GM18499 (cell line): ENCODE measurements around the gene HTT.

Source experiments
- ATAC-seq: cut with Tn5 transposase; IDR thresholded peaks from one replicate; pipeline ENCODE4 v1.9.1; 2021; ENCODE audit warnings: moderate number of reproducible peaks; ENCODE audit not compliant: insufficient read depth, unreplicated experiment

Gene HTT

DNA sequence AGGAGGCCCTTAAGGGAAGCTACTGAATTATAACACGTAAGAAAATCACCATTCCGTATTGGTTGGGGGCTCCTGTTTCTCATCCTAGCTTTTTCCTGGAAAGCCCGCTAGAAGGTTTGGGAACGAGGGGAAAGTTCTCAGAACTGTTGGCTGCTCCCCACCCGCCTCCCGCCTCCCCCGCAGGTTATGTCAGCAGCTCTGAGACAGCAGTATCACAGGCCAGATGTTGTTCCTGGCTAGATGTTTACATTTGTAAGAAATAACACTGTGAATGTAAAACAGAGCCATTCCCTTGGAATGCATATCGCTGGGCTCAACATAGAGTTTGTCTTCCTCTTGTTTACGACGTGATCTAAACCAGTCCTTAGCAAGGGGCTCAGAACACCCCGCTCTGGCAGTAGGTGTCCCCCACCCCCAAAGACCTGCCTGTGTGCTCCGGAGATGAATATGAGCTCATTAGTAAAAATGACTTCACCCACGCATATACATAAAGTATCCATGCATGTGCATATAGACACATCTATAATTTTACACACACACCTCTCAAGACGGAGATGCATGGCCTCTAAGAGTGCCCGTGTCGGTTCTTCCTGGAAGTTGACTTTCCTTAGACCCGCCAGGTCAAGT lies 167.5 kb downstream of the HTT start:
- ATAC-seq, result no peak

- no peak for ATAC-seq
Observed at GRCh38 chr4:3243136-3243780, 168.8 kb downstream of the HTT start.

GRCh38 chr4:3244002-3244401 lies 169.5 kb downstream of the HTT start:
- no peak for ATAC-seq

- no peak for ATAC-seq
Observed at GRCh38 chr4:3244747-3245146, 170.3 kb downstream of the HTT start.

DNA sequence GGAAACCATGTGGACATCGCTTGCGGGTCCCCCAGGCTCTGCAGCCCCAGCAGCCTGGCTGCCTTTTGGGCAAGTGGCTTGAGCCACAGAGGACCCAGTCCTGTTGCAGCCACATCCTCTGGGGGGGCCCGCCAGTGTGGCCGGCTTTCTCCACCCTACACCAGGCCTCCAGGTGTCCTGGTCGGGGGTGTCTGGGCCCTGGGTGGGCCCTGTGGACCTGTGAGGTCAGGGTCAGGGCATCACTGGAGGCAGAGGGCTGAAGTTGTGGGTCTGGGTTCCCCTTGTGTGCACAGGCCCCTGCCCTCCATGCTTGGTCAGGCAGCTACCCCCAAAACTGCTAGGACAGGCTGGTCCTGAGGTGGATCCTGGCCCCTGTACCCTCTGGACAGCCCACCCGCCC lies 171.2 kb downstream of the HTT start:
- no peak for ATAC-seq

- ATAC-seq, result no peak
Observed at GRCh38 chr4:3246458-3247398, 172.2 kb downstream of the HTT start.

DNA sequence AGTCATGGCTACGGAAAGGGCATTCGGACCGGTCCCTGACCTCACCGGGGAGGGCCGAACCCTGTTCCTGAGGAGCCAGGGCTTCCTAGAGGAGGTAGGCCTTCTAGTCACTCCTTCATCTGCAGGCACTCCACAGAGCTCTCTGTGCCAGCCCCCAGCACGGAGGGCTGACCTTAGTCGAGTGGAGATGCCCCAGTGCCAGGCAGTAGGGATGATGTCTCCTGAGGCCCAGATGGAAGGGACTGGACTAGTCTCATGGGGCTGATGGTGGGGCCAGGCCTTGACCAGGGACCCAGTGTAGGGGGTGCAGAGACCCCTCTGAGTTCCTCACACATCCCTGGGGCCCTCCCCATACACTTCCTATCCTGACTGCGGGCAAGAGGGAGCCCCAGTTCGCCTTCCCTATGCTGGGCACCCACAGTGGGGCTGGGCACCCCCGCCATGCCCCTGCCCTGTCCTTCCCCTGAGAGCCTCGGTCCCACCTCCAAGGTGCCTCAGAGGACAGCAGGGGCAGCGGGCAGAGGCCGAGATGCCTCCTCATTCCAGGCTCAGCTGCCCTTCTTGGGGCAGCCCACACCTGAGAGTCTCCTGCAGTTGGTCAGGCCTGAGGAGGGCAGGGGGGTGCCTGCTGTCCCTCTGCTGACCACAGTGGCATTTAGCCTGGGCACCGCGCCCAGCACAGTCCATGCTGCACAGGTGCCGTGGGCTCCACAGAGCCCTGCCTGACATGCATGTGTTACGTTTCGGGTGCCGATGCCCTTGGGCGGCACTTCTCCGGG lies 173.1 kb downstream of the HTT start:
- no peak for ATAC-seq

- no peak for ATAC-seq
Observed at GRCh38 chr4:3248178-3248480, 173.6 kb downstream of the HTT start.

- no peak for ATAC-seq
Observed at GRCh38 chr4:3248811-3249661, 174.6 kb downstream of the HTT start, which contains the start of gene MSANTD1. MSANTD1 (plus strand) TSS chr4:3249159; CDS start chr4:3249223, 64 bp downstream.

DNA sequence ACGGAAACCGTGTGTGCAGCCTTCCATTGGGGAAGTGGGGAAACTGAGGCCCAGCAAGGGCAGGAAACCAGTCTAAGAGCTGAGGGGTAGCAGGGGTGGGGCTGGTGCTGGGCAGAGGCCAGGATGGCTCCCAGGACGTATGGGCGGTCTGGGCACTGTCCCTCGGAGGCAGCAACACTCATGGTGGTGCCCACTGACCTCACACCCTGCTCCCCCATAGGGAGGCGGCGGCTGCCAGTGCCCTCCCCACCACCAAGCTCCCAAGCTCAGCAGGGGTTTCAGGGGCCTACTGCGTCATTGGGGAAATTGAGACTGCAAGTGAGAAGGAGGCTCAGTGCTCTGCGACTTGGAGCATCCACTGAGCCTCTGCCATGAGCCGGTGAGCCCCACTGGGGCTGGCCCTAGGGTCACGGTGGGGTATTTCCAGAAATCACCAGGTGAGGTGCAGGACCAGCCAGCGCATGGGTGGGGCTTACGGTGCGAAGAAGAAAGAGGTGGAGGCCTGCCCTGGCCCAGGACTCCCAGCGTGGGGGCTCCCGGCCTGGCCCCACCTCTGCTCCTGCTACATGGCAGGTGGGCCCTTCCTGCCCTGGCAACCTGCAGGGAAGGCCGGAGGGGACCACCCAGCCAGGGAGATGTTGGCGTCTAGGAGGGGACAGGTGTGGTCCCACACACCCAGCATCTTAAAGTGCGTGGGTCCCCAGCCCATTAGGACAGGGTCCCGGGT lies 175.4 kb downstream of the HTT start:
- ATAC-seq, result no peak

- no peak for ATAC-seq
Observed at GRCh38 chr4:3250438-3250955, 176.0 kb downstream of the HTT start.

GRCh38 chr4:3250956-3251690 lies 176.6 kb downstream of the HTT start:
- no peak for ATAC-seq

DNA sequence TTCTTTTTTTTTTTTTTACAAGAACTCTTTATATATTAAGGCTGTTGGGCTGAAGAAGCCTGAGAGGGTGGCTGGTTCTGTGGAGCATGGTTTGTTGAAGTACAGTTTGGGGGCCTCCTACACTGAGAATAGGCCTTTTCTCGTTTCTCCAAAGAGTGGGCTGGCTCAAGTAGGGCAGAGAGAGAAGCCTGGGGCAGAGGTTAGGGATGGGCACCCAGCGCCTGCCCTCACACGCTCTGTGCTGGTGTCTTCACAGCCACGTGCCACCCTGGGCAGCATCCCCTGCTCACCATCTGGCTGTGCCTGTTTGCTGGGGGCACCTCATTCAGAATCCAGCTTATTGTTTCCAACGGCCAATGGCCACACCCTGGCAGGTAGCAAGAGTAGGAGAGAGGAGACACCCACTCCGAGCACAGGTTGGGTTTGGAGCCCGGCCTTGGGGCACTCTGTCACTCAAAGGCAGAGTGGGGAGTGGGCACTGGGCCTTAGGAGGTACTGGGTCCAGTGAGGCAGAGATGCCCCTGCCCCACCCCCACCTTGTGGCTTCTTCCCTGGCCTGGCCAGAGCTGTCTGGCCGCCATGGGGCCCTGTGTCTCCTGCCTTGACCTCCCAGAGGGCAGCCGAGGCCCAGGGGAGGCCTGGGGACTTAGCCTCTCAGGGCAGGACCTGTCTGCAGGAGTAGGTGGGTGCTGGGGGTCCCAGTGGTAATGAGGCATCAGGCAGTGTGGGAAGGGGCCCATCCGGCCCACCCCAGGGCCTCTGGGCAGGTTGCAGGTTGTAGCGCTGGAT lies 177.4 kb downstream of the HTT start:
- ATAC-seq, result no peak

- no peak for ATAC-seq
Observed at GRCh38 chr4:3252480-3252828, 178.0 kb downstream of the HTT start.

DNA sequence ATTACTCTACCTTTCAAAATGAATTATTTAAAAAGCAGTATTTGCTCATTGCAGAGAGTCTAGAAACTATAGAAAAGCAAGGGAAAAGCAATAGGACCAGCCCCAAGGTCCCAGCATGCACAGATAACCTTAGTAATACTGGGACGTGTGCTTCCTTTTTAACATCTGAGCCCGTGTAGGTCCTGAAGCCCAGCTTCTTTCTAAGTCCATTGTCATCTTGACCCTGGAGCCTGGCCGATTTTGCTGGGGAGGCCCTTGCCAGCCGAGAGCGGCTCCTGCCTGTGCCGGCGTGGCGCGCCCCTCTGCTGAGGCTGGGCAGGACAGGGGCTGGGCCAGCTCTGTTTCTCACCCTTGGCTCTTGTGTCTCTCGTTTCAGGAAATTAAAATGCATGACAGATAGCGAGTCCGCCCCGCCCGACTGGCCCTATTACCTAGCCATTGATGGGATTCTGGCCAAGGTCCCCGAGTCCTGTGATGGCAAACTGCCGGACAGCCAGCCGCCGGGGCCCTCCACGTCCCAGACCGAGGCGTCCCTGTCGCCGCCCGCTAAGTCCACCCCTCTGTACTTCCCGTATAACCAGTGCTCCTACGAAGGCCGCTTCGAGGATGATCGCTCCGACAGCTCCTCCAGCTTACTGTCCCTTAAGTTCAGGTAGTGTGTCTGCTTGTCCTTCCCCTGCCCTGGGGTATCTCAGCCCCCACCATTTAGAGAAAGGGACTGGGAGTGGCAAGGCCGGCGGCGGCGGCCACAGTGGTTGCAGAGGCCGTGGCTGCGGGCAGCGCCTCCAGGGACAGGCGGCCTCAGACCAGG lies 178.6 kb downstream of the HTT start:
- no peak for ATAC-seq

GRCh38 chr4:3253808-3254207 lies 179.3 kb downstream of the HTT start:
- ATAC-seq, result no peak
